ENCODE results near the gene WNT9A.
"Not testable (repeated sequence)": the region's sequence is repeated elsewhere in the genome, so short reads cannot be mapped to it uniquely, and the experiment has no call there.

WNT9A gene, protein sequence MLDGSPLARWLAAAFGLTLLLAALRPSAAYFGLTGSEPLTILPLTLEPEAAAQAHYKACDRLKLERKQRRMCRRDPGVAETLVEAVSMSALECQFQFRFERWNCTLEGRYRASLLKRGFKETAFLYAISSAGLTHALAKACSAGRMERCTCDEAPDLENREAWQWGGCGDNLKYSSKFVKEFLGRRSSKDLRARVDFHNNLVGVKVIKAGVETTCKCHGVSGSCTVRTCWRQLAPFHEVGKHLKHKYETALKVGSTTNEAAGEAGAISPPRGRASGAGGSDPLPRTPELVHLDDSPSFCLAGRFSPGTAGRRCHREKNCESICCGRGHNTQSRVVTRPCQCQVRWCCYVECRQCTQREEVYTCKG

DNA sequence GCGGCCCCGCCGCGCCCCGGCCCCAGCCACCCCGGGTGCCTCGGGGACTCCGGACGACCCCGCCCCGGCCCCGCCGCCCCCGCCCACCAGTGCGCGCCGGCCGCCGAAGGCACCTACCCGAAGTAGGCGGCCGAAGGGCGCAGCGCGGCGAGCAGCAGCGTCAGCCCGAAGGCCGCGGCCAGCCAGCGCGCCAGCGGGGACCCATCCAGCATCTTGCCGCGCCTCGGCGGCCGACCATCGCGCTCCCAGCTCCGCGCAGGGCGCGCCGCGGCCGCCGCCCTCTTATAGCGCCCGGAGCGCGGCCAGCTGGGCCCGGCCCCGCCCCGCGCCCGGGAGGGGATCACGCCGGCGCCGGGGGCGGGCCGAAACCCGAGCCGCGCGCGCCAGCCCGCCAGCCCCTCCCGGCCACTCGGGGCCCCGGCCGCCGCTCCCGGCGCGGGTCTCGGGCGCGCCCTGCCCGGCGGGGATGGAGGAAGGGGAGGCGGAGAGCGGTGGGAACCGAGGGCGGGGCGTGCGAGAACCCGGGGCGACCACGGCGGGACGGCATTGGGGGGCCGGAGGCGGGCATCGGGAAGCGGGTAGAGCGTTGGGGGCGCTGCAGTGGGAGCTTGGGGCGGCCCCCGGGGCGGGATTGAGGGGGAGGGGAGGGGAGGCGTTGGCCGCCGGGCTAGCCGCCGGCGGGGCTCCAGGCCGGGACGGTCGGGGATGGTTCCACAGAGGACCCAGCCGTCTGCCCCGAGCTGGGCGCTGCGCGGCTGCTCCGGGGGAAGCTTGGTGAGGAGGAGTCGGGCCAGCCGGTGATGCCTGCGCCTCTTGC lies at the start of gene WNT9A:
WNT9A (minus strand) TSS at position 257 of the 817 bp plus-strand sequence; CDS start at position 212, 45 bp downstream.
- in situ Hi-C loops (cut with MboI; ENCODE audit: low sequenced_read_pairs): no loop called here

GRCh38 chr1:227996187-227996950 lies 48.6 kb upstream of the WNT9A start:
- in situ Hi-C loops (cut with MboI; ENCODE audit: low sequenced_read_pairs): no loop called here

- in situ Hi-C loops (cut with MboI; ENCODE audit: low sequenced_read_pairs): no loop called here
Observed at GRCh38 chr1:227994632-227995300, 47.0 kb upstream of the WNT9A start.

DNA sequence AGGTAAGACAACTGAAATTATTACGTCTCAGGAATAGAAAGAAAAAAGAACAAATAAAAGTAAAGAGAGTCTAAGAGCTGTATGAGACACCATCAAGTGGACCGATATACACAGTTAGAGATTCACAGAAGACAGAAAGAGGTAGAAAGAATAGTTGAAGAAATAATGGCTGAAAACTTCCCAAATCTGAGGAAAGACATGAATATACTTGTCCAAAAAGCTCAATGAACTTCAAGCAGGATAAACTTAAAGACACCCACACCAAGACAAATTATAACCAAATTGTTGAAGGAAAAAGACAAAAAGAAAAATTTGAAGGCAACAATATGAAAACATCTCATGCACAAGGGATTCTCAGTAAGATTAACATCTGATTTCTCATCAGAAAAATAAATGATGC lies 39.4 kb upstream of the WNT9A start:
- in situ Hi-C loops (cut with MboI; ENCODE audit: low sequenced_read_pairs): no loop called here

DNA sequence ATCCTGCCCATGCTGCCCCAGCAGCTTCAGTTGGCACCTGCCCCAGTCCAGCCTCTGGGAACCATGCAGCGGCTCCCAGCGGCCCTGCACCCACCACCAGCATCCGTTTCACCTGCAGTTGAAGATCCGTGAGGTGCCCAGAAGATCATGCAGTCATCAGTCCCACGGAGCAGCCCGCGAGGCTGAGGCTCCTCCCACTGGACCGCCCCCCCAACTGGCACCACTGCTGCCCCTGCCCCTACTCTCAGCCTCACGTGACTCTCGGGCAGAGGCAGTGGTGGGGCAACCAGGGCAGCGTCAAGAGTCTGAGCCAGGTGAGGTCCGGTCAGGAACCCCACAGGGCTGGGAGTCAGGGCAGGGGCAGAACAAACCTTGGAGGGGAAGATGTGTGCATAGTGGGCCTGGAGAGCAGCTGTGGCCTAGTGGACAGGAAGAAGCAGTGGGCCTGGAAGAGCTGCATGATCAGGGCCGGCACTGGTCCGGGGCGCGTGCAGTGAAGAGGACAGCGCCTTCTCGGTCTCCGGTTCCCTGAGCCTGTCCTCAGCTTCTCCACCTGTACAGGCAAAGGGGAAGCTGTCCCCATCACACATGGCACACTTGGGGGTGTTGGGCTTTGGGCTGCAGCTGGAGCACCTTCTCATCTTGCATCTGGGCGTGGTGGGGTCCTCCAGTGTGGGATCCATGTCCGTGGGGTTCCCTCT lies 28.0 kb upstream of the WNT9A start:
- in situ Hi-C loops (cut with MboI; ENCODE audit: low sequenced_read_pairs): not testable (repeated sequence)

GRCh38 chr1:227973724-227974288 lies 26.1 kb upstream of the WNT9A start:
- in situ Hi-C loops (cut with MboI; ENCODE audit: low sequenced_read_pairs): not testable (repeated sequence)

GRCh38 chr1:227972843-227973374 lies 25.2 kb upstream of the WNT9A start:
- in situ Hi-C loops (cut with MboI; ENCODE audit: low sequenced_read_pairs): not testable (repeated sequence)

- in situ Hi-C loops (cut with MboI; ENCODE audit: low sequenced_read_pairs): not testable (repeated sequence)
Observed at GRCh38 chr1:227972283-227972679, 24.5 kb upstream of the WNT9A start.

- in situ Hi-C loops (cut with MboI; ENCODE audit: low sequenced_read_pairs): not testable (repeated sequence)
Observed at GRCh38 chr1:227971643-227972282, 24.0 kb upstream of the WNT9A start.

DNA sequence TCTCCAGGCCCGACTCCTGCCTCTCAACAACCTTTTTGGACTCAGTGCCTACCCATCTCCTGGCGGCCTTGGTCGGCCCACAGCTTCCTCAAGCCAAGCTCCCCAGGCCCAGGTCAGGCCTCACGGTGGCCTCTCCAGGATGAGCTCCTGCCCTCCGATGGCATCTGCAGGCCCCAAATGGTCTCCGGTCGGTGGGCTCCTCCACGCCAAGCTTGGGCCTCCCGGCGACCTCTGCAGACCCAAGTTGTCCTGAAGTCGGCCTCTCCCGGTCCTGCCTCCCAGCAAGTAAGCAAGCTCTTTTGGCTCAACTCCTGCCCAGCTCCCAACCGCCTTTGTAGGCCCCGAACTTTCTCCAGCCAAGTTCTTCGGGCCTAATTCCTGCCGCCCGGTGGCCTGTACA lies 23.5 kb upstream of the WNT9A start:
- in situ Hi-C loops (cut with MboI; ENCODE audit: low sequenced_read_pairs): not testable (repeated sequence)

DNA sequence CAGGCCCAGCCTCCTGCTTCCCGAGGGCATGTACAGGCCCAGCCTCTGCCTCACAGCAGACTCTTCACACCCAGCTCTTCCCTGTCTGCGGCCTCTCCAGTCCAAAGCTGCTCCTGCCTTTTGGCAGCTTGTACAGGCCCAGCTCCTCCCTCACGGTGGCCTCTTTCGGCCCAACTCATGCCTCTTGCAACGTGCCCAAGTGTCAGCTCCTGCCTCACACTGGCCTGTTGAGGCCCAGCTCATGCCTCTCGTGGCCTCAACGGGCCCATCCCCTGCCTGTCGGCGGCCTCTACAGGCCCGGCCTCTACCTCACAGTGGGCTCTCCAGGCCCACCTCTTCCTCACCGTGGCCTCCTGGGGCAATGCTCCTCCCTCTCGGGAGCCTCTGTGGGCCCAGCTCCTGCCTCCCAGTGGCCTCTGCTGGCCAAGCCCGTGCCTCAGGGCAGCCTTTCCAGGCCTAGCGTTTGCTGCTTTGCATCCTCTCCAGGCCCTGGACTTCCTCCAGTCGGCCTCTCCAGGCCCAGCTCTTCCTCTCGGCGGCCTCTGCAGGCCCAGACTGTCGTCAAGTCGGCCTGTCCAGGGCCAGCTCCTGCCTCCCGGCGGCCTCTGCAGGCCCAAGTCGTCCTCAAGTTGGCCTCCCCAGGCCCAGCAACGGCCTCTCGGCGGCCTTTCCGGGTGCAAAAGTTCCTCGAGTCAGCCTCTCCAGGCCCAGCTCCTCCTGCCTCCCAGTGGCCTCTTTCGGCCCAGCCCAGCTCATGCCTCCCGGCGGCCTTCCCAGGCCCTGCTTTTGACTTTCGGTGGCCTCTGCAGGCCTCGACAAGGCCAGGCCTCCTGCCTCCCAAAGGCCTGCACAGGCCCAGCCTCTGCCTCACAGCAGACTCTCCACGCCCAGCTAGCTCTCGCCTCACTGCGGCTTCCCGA lies 22.6 kb upstream of the WNT9A start:
- in situ Hi-C loops (cut with MboI; ENCODE audit: low sequenced_read_pairs): not testable (repeated sequence)

- in situ Hi-C loops (cut with MboI; ENCODE audit: low sequenced_read_pairs): not testable (repeated sequence)
Observed at GRCh38 chr1:227967815-227968214, 20.1 kb upstream of the WNT9A start.

GRCh38 chr1:227966733-227967132 lies 19.0 kb upstream of the WNT9A start:
- in situ Hi-C loops (cut with MboI; ENCODE audit: low sequenced_read_pairs): not testable (repeated sequence)

DNA sequence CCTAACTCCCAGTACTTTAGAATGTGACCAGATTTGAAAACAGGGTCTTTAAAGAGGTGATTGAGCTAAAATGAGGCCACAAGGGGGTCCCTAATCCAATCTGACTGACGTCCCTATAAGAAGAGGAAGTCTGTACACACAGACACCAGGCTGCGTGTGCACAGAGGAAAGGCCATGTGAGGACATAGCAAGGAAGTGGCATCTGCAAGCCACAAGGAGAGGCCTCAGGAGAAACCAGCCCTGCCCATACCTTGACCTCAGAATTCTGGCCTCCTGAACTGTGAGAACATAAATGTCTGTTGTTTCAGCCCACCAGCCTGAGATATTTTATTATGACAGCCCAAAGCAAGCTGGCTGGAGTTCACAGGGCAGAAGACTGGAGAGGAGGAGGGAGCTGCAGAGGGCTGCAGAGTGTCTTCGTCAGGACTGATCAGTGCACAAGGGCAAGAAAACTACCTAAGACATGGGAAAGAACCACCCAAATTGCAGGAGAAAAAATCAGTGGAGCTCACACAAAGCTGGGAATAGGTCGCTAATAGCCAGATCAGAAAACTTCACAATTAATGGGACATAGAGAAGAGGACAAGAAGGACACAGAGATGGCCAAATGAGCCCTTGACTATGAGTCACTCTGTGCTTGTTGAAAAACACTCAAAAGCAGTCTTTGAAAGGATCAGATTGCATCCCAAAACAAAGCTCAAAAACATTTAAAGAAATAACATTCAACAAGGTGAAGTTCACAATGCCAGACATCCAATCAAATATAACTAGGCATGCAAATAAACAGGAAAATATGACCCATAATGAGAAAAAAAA lies 14.1 kb upstream of the WNT9A start:
- in situ Hi-C loops (cut with MboI; ENCODE audit: low sequenced_read_pairs): no loop called here

- in situ Hi-C loops (cut with MboI; ENCODE audit: low sequenced_read_pairs): no loop called here
Observed at GRCh38 chr1:227959325-227959860, 11.7 kb upstream of the WNT9A start.

DNA sequence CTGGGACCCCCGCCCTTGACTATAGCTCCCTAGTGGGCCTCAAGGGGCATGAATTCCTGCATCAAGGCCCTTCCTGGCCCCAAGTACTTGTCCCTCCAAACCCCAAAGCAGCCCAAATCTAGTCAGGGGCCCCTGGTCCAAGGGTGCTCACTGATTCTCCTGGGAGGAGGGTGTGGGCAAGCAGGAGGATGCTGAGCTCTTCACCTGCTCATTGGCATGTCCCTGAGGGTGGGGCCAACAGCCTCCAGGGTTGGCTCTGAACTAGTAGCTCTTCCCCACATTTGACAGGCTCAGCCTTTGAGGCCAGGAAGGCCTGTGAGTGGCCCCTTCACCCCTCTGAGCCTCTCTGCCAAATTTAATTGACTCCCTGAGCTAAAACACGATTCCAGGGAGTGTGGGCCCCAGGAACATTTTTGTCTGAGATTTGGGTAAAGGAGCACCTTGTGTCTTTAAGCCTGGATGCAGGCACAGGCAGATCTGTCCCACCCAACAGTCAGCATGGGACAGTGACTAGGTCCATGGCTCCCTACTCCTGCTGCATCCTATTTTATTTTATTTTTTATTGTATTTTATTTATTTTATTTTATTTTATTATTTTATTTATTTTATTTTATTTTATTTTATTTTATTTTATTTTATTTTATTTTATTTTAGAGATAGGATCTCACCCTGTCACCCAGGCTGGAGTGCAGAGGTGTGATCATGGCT lies 11.0 kb upstream of the WNT9A start:
- in situ Hi-C loops (cut with MboI; ENCODE audit: low sequenced_read_pairs): no loop called here
